Thymus (tissue), 11 donors: ENCODE data around the gene TSPYL1. TPM values are rescaled to one million over a fixed set of nuclear protein-coding genes. Genes with fewer than 3 reads are reported as not detected.

Experiments
- DNase-seq, 9 donors: peaks; one replicate each; pipeline ENCODE4 v3.0.0-alpha.2; 2013; ENCODE audit warnings: low spot score in 9 of 9, low read depth in 6 of 9, missing footprints in 1 of 9
- H3K27ac ChIP-seq, 2 donors: one replicate each; pipeline ENCODE4 v1.5.1; 2013; ENCODE audit warnings: control low read depth in 1 of 2, low read depth in 1 of 2, low read length in 1 of 2, mild to moderate bottlenecking in 1 of 2, moderate library complexity in 1 of 2
- H3K27me3 ChIP-seq, 2 donors: one replicate each; pipeline ENCODE4 v1.5.1; 2013; ENCODE audit warnings: low read length in 1 of 2; ENCODE audit not compliant: control insufficient read depth in 2 of 2, insufficient read depth in 1 of 2
- H3K36me3 ChIP-seq, 2 donors: one replicate each; pipeline ENCODE4 v1.5.1; 2013; ENCODE audit warnings: low read length in 1 of 2, mild to moderate bottlenecking in 1 of 2, moderate library complexity in 1 of 2; ENCODE audit not compliant: control insufficient read depth in 2 of 2, insufficient read depth in 2 of 2
- H3K4me1 ChIP-seq, 2 donors: one replicate each; pipeline ENCODE4 v1.5.1; 2013; ENCODE audit warnings: low read length in 2 of 2; ENCODE audit not compliant: control insufficient read depth in 2 of 2, insufficient read depth in 2 of 2
- H3K4me3 ChIP-seq, 2 donors: one replicate each; pipeline ENCODE4 v1.5.1; 2013; ENCODE audit warnings: low read length in 2 of 2, control low read depth in 1 of 2, mild to moderate bottlenecking in 1 of 2
- H3K9me3 ChIP-seq, 2 donors: one replicate each; pipeline ENCODE4 v1.5.1; 2013; ENCODE audit warnings: low read length in 1 of 2, mild to moderate bottlenecking in 1 of 2; ENCODE audit not compliant: control insufficient read depth in 2 of 2, insufficient read depth in 1 of 2
- WGBS: extraction: QIAGEN DNeasy Blood & Tissue Kit; methylation state at CpG from one replicate; pipeline ENCODE4 v1.1.7; 2013; 5-methylcytosine and 5-hydroxymethylcytosine counted together
- polyA plus RNA-seq: library from polyadenylated mRNA; stranded (reverse); fragments of 200-250 nt; gene quantifications from one replicate; pipeline ENCODE4 v1.2.3, GENCODE V29; 2013
- total RNA-seq: library from RNA; stranded (reverse); fragments of 120-200 nt; gene quantifications from one replicate; pipeline ENCODE4 v1.2.4, GENCODE V29; 2013
- donor health status: healthy.

Gene TSPYL1
- total and polyA plus RNA-seq, 2 donors, result 42.9 to 48.7 TPM

DNA sequence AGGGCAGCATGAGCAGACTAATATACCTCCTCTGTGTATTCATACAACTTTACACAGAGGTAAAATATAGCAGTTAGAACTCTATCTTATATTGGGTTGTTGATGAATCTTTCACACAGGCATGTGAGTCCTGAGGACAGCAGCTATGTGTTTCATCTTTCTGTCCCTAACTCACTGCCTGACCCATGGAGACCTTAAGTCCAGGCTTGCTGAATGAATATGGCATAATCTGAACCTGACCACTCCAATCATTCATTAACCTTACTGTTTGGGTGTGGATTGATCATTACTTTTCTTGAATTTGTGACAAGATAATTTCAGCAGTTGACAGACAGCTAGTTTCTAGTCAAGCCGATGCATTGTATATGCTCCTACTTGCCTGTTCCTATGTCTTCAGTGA is 27.3 kb upstream of the TSPYL1 start:
- whole genome bisulfite sequencing, result 99% methylated on average over 1 of the region's 1 CpG
- Histone ChIP-seq H3K27me3 (no peaks in the 10 kb centered on the region), H3K27ac (no peak overlapping the region), H3K36me3 (no peaks in the 10 kb centered on the region), H3K4me3 (no peak overlapping the region), H3K4me1 (no peaks in the 10 kb centered on the region), H3K9me3 (no peaks in the 10 kb centered on the region)
- DNase-seq, result no peak

GRCh38 chr6:116304538-116305097 is 24.9 kb upstream of the TSPYL1 start:
- Histone ChIP-seq H3K4me3 (no peak overlapping the region), H3K27me3 (no peaks in the 10 kb centered on the region), H3K4me1 (no peaks in the 10 kb centered on the region), H3K36me3 (no peaks in the 10 kb centered on the region), H3K9me3 (no peaks in the 10 kb centered on the region), H3K27ac (no peak overlapping the region)
- no peak for DNase-seq

DNA sequence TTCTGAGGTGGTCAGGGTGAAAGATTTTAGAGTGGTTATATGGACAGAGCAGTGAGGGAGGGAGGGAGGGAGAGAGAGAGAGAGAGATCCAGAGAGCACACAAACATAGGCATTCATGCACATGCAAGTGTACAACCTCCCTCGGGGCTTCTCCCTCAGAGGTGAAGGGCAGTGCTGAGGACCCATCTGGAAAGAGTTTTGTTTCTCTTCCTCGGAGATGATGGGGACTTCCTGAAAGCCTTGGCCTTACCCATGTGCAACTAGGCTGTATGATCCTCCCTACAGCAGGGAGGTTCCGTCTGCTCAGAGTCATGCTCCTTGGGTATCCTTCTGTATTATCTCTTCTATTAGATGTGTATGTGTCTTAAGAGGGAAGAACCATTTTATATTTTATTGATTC is 21.4 kb upstream of the TSPYL1 start:
- 98% methylated on average over 3 of the region's 3 CpGs for WGBS
- H3K9me3 ChIP-seq, result peaks cover 0 to 2% of the 10 kb centered on the region in 2 donors
- H3K36me3 ChIP-seq, result no peaks in the 10 kb centered on the region
- no peak for DNase-seq
- H3K27me3 ChIP-seq, result no peaks in the 10 kb centered on the region
- no peaks in the 10 kb centered on the region for H3K4me1 ChIP-seq
- no peak overlapping the region for H3K27ac ChIP-seq
- H3K4me3 ChIP-seq, result no peak overlapping the region

DNA sequence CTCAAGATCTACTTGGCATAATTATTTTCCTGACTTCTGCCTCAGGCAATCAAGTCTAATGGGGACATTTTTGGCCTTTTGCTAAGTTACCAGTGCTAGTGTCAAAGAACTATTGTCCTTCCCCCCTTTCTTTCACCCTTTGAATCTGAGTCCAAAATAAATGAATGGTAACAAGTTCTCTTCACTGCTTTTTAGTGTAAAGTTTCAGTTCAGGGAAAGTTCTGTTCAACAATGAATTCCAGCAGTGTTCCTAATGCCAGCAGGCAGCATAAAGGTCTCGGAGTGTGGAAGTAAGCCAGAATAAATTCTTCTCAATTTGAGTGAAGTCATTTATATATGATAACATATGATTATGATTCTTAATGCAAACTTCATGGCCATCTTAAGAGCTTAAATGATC is 20.8 kb upstream of the TSPYL1 start:
- WGBS, result 94% methylated on average over 1 of the region's 1 CpG
- H3K27ac ChIP-seq, result no peak overlapping the region
- H3K4me1 ChIP-seq, result no peaks in the 10 kb centered on the region
- no peak for DNase-seq
- no peak overlapping the region for H3K4me3 ChIP-seq
- peaks cover 0 to 2% of the 10 kb centered on the region in 2 donors for H3K9me3 ChIP-seq
- no peaks in the 10 kb centered on the region for H3K27me3 ChIP-seq
- no peaks in the 10 kb centered on the region for H3K36me3 ChIP-seq

DNA sequence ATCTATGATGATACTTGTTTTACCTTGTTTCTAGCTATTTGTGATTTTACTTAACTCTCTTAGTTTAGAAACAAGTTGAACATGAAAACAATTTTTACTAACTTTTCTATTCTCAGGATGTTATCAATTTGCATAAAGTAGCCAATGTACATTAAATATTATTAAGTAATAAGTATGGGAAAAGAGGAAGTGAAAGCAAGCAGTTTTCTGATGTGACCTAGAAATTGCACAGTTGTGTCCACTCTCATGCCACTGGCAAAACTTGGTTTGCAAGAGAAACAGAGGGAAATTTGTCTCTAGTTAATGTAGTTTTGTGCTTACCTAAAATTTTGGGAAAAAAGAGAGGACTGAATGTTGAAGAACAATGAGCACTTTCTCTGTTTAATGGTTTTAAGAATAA is 19.2 kb upstream of the TSPYL1 start:
- no peaks in the 10 kb centered on the region for H3K4me1 ChIP-seq
- H3K27ac ChIP-seq, result no peak overlapping the region
- no peak overlapping the region for H3K4me3 ChIP-seq
- DNase-seq, result no peak
- H3K9me3 ChIP-seq, result peaks cover 0 to 2% of the 10 kb centered on the region in 2 donors
- no peaks in the 10 kb centered on the region for H3K27me3 ChIP-seq
- H3K36me3 ChIP-seq, result no peaks in the 10 kb centered on the region

DNA sequence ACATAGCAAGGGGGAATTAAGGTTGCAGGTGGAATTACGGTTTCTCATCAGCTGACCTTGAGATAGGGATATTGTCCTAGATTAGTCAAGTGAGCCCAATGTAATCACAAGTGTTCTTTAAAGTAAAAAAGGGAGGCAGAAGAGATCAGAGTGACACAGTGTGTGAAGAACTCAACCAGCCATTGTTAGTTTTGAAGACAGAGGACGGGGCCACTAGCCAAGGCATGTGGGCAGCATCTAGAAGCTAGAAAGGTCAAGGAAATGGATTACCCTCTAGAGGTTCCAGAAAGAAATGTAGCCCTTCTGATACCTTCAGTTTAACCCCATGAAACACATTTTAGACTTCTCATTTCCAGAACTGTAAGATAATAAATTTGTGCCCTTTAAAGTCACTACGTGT is 18.5 kb upstream of the TSPYL1 start:
- H3K27ac ChIP-seq, result no peak overlapping the region
- no peak overlapping the region for H3K4me3 ChIP-seq
- H3K36me3 ChIP-seq, result no peaks in the 10 kb centered on the region
- peaks cover 0 to 2% of the 10 kb centered on the region in 2 donors for H3K9me3 ChIP-seq
- 97% methylated on average over 3 of the region's 3 CpGs for WGBS
- no peaks in the 10 kb centered on the region for H3K4me1 ChIP-seq
- no peaks in the 10 kb centered on the region for H3K27me3 ChIP-seq
- no peak for DNase-seq

GRCh38 chr6:116292553-116292952 is 12.8 kb upstream of the TSPYL1 start:
- no peaks in the 10 kb centered on the region for H3K36me3 ChIP-seq
- no peaks in the 10 kb centered on the region for H3K27me3 ChIP-seq
- no peak overlapping the region for H3K4me3 ChIP-seq
- WGBS, result 99% methylated on average over 1 of the region's 1 CpG
- H3K4me1 ChIP-seq, result no peaks in the 10 kb centered on the region
- DNase-seq, result no peak
- no peak overlapping the region for H3K27ac ChIP-seq
- H3K9me3 ChIP-seq, result no peaks in the 10 kb centered on the region

- WGBS, result 90% methylated on average over 4 of the region's 4 CpGs
- no peaks in the 10 kb centered on the region for H3K27me3 ChIP-seq
- H3K4me3 ChIP-seq, result no peak overlapping the region
- no peaks in the 10 kb centered on the region for H3K9me3 ChIP-seq
- no peaks in the 10 kb centered on the region for H3K4me1 ChIP-seq
- H3K36me3 ChIP-seq, result no peaks in the 10 kb centered on the region
- H3K27ac ChIP-seq, result no peak overlapping the region
- DNase-seq, result no peak
These were observed 12.1 kb upstream of the TSPYL1 start for GRCh38 chr6:116291701-116292396.

- no peak for DNase-seq
- no peaks in the 10 kb centered on the region for H3K9me3 ChIP-seq
- H3K4me3 ChIP-seq, result no peak overlapping the region
- H3K27me3 ChIP-seq, result no peaks in the 10 kb centered on the region
- H3K27ac ChIP-seq, result no peak overlapping the region
- H3K36me3 ChIP-seq, result no peaks in the 10 kb centered on the region
- WGBS, result 96% methylated on average over 2 of the region's 2 CpGs
- no peaks in the 10 kb centered on the region for H3K4me1 ChIP-seq
These were observed 11.1 kb upstream of the TSPYL1 start for GRCh38 chr6:116290799-116291198.
